SIG-M5 (cell line): ENCODE results near the gene MIB2.

Experiments used
- DNase-seq: peaks from one replicate; lab custom pipeline; 2025; lab: John Stamatoyannopoulos, UW

Gene MIB2

GRCh38 chr1:1614204-1614953 is 921 bp upstream of the MIB2 start:
- DNase-seq: peak; percentile 69

- no peak for DNase-seq
These were observed 395 bp upstream of the MIB2 start for GRCh38 chr1:1614954-1615255.

- no peak for DNase-seq
These were observed 918 bp downstream of the MIB2 start for GRCh38 chr1:1616045-1616790.

- no peak for DNase-seq
These were observed 1.5 kb downstream of the MIB2 start for GRCh38 chr1:1616838-1617237.

- DNase-seq: no peak
These were observed 2.2 kb downstream of the MIB2 start for GRCh38 chr1:1617516-1617915.

GRCh38 chr1:1617925-1618324 is 2.6 kb downstream of the MIB2 start:
- no peak for DNase-seq

- no peak for DNase-seq
These were observed 3.2 kb downstream of the MIB2 start for GRCh38 chr1:1618396-1619068.

- DNase-seq: no peak
These were observed 4.6 kb downstream of the MIB2 start for GRCh38 chr1:1619917-1620361.

GRCh38 chr1:1620433-1621139 is 5.3 kb downstream of the MIB2 start:
- no peak for DNase-seq

- no peak for DNase-seq
These were observed 6.1 kb downstream of the MIB2 start for GRCh38 chr1:1621173-1622009.

- DNase-seq: no peak
These were observed 6.9 kb downstream of the MIB2 start for GRCh38 chr1:1622010-1622787.

- no peak for DNase-seq
These were observed 7.4 kb downstream of the MIB2 start for GRCh38 chr1:1622788-1623094.

- no peak for DNase-seq
These were observed 7.9 kb downstream of the MIB2 start for GRCh38 chr1:1623181-1623630.

- no peak for DNase-seq
These were observed 8.5 kb downstream of the MIB2 start for GRCh38 chr1:1623631-1624442.

GRCh38 chr1:1624443-1625403 is 9.4 kb downstream of the MIB2 start:
- DNase-seq: no peak

- DNase-seq: no peak
These were observed 10.1 kb downstream of the MIB2 start for GRCh38 chr1:1625404-1625775.

GRCh38 chr1:1625824-1626206 is 10.5 kb downstream of the MIB2 start:
- no peak for DNase-seq

- no peak for DNase-seq
These were observed 11.2 kb downstream of the MIB2 start for GRCh38 chr1:1626207-1627141.
